Small intestine (tissue), 7 donors: ENCODE data around the gene WRNIP1. TPM values are rescaled to one million over a fixed set of nuclear protein-coding genes. Genes with fewer than 3 reads are reported as not detected.

Experiments used
- DNase-seq, 2 donors: peaks; one replicate each; pipeline versions ENCODE4 v3.0.0 to v3.0.0-alpha.2; 2013
- FAIRE-seq: peaks from 2 replicates; lab custom pipeline; 2012; peaks lifted over from hg19 to GRCh38; lab: Jason Lieb, UNC
- H3K27ac ChIP-seq, 3 donors: one replicate each; pipeline ENCODE4 v1.5.1; 2013; ENCODE audit warnings: low read length in 2 of 3, mild to moderate bottlenecking in 2 of 3, control low read depth in 1 of 3, inconsistent platforms in 1 of 3, low read depth in 1 of 3, moderate library complexity in 1 of 3
- H3K27me3 ChIP-seq, 3 donors: one replicate each; pipeline ENCODE4 v1.6.1; 2013; ENCODE audit warnings: low read length in 3 of 3, inconsistent platforms in 1 of 3; ENCODE audit not compliant: control insufficient read depth in 3 of 3, insufficient read depth in 3 of 3
- H3K36me3 ChIP-seq, 3 donors: one replicate each; pipeline ENCODE4 v1.6.1; 2013; ENCODE audit warnings: low read length in 3 of 3, inconsistent platforms in 1 of 3, low read depth in 1 of 3, mild to moderate bottlenecking in 1 of 3, moderate library complexity in 1 of 3; ENCODE audit not compliant: control insufficient read depth in 3 of 3, insufficient read depth in 2 of 3
- H3K4me1 ChIP-seq, 3 donors: one replicate each; pipeline ENCODE4 v1.6.1; 2013; ENCODE audit warnings: low read length in 2 of 3, inconsistent platforms in 1 of 3, low read depth in 1 of 3, mild to moderate bottlenecking in 1 of 3, moderate library complexity in 1 of 3; ENCODE audit not compliant: control insufficient read depth in 3 of 3, insufficient read depth in 2 of 3
- H3K4me3 ChIP-seq, 3 donors: one replicate each; pipeline ENCODE4 v1.5.1; 2013; ENCODE audit warnings: low read length in 3 of 3, control low read depth in 1 of 3, inconsistent platforms in 1 of 3, low read depth in 1 of 3, mild to moderate bottlenecking in 1 of 3, moderate library complexity in 1 of 3
- H3K9me3 ChIP-seq, 2 donors: one replicate each; pipeline ENCODE4 v1.6.1; 2013; ENCODE audit warnings: low read depth in 1 of 2, low read length in 1 of 2; ENCODE audit not compliant: control insufficient read depth in 2 of 2, insufficient read depth in 1 of 2
- WGBS, 3 donors: extraction: QIAGEN DNeasy Blood & Tissue Kit; methylation state at CpG; one replicate each; pipeline ENCODE4 v1.1.7; 2013; 5-methylcytosine and 5-hydroxymethylcytosine counted together
- polyA plus RNA-seq, 4 donors: library from polyadenylated mRNA; stranded (reverse) in 3 of 4; unstranded in 1 of 4; fragments of 200-250 nt in 3 of 4; fragments of 120-200 nt in 1 of 4; gene quantifications; one replicate each; pipeline versions ENCODE4 v1.2.1 to v1.2.3, GENCODE V29; 2013
- donor health status: healthy with polysubstance abuse.
- donor health status: control.
- donor health status: control.
- donor health status: Bipolar disorder and iron deficiency.
- donor health status: healthy.

WRNIP1 gene
- polyA plus RNA-seq, 4 donors: 35.1 to 52.2 (median 43.6) TPM

GRCh38 chr6:2780102-2780737, 15.0 kb downstream of the WRNIP1 start:
- DNase-seq (no peak), FAIRE-seq (no peak)
- H3K9me3 ChIP-seq: no peaks in the 10 kb centered on the region
- no peak overlapping the region for H3K27ac ChIP-seq
- peaks cover 5 to 46% (median 6%) of the 10 kb centered on the region in 3 donors for H3K36me3 ChIP-seq
- H3K4me3 ChIP-seq: no peak overlapping the region
- 92 to 98% (median 94%) methylated on average over 9 of the region's 9 CpGs for WGBS, 3 donors
- peaks cover 0 to 5% (median 3%) of the 10 kb centered on the region in 3 donors for H3K4me1 ChIP-seq
- H3K27me3 ChIP-seq: no peaks in the 10 kb centered on the region

- no peak overlapping the region for H3K4me3 ChIP-seq
- no peak overlapping the region for H3K27ac ChIP-seq
- FAIRE-seq: no peak
- DNase-seq: no peak
- peaks cover 6 to 52% (median 9%) of the 10 kb centered on the region in 3 donors for H3K36me3 ChIP-seq
- no peaks in the 10 kb centered on the region for H3K9me3 ChIP-seq
- H3K27me3 ChIP-seq: no peaks in the 10 kb centered on the region
- peaks cover 0 to 5% (median 3%) of the 10 kb centered on the region in 3 donors for H3K4me1 ChIP-seq
- WGBS, 3 donors: 91 to 94% (median 94%) methylated on average over 7 of the region's 7 CpGs
Measured at GRCh38 chr6:2781685-2782355, 16.6 kb downstream of the WRNIP1 start.

DNA sequence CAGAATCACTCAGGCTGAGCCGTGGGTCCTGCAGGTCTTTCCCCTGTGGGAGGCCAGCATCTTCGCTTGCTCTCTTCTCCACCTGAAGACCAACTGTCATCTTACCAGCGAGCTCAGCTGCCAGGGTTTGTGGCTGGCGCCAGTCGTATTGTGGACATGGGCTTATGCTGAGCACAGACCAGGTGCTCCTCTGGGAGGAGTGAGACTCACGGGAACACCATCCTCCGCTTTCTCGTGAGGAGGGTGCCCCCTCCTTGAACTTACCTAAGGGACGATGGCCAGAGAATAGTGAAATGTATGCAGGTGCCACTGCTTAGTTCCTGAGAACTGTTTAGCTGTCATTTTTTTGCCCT, 17.1 kb downstream of the WRNIP1 start:
- H3K4me3 ChIP-seq: no peak overlapping the region
- no peak overlapping the region for H3K27ac ChIP-seq
- no peak for DNase-seq
- peaks cover 6 to 55% (median 9%) of the 10 kb centered on the region in 3 donors for H3K36me3 ChIP-seq
- no peak for FAIRE-seq
- H3K4me1 ChIP-seq: peaks cover 0 to 5% (median 3%) of the 10 kb centered on the region in 3 donors
- H3K27me3 ChIP-seq: no peaks in the 10 kb centered on the region
- 89 to 92% (median 90%) methylated on average over 9 of the region's 9 CpGs for WGBS, 3 donors
- no peaks in the 10 kb centered on the region for H3K9me3 ChIP-seq

- H3K27ac ChIP-seq: peak overlapping the region in 1 of 3 donors; percentile 40
- FAIRE-seq (no peak), DNase-seq (no peak)
- no peaks in the 10 kb centered on the region for H3K9me3 ChIP-seq
- no peaks in the 10 kb centered on the region for H3K27me3 ChIP-seq
- WGBS, 3 donors: 81 to 88% (median 83%) methylated on average over 9 to 10 of the region's 10 CpGs
- peaks cover 0 to 5% (median 3%) of the 10 kb centered on the region in 3 donors for H3K4me1 ChIP-seq
- peaks cover 6 to 60% (median 11%) of the 10 kb centered on the region in 3 donors for H3K36me3 ChIP-seq
- H3K4me3 ChIP-seq: no peak overlapping the region
Measured at GRCh38 chr6:2782825-2783187, 17.6 kb downstream of the WRNIP1 start.

DNA sequence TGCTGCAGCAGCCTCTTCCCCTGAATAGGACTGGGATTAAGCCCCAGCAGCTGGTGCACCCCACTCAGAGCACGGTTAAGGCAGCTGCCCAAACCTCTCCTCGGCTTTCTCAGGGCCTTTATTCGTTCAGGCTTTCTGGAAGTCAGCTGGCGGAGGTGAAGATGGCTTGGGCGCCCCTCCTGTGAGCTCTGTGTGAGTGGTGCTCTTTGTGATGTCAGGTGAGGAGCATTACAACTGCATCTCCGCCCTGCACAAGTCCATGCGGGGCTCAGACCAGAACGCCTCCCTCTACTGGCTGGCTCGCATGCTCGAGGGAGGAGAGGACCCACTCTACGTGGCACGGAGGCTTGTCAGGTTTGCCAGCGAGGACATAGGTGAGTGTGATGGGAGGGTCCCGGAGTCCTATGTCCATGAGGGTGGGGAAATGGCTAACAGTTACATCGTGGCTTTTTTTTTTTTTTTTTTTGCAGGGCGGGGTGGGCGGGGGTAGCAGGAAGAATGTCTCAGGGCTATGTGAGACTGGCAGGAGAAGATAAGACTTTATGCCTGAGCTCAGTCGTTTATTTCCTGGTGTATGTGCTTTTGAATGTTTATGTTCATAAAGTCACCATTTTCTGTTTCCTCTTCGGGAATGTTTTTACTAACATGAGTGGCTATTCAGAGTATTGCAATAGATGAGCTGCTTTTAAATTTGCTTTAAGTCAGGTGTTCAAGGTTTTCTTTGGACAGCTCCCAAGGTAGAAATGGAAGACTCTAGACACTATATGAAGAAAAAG, 18.2 kb downstream of the WRNIP1 start:
- H3K27ac ChIP-seq: peak overlapping the region in 2 of 3 donors; percentile 11 to 40
- H3K36me3 ChIP-seq: peaks cover 6 to 61% (median 12%) of the 10 kb centered on the region in 3 donors
- peaks cover 0 to 5% (median 3%) of the 10 kb centered on the region in 3 donors for H3K4me1 ChIP-seq
- no peak overlapping the region for H3K4me3 ChIP-seq
- no peak for FAIRE-seq
- DNase-seq: peak; percentile 34 to 65
- 35 to 46% (median 45%) methylated on average over 18 to 19 of the region's 19 CpGs for WGBS, 3 donors
- no peaks in the 10 kb centered on the region for H3K27me3 ChIP-seq
- no peaks in the 10 kb centered on the region for H3K9me3 ChIP-seq

DNA sequence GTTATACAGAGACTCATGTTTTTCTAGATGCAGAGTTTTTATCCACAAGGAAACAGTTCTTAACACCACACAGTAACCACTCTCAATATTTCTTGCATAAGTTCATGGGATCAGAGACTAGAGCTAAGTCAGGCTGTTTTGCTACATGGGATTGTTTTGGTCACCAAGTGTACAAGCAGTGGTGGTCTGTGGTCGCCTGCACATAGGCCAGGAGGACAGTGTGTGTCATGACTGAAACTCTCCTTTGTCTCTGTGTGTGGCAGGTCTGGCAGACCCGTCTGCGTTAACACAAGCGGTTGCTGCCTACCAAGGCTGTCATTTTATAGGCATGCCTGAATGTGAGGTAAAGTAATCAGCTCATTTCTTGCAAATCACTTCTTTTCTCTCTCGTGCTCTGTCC, 18.9 kb downstream of the WRNIP1 start:
- H3K9me3 ChIP-seq: no peaks in the 10 kb centered on the region
- no peaks in the 10 kb centered on the region for H3K27me3 ChIP-seq
- peak overlapping the region in 1 of 3 donors; percentile 40 for H3K27ac ChIP-seq
- WGBS, 3 donors: 76 to 84% (median 83%) methylated on average over 5 of the region's 5 CpGs
- H3K4me3 ChIP-seq: no peak overlapping the region
- H3K4me1 ChIP-seq: peaks cover 0 to 5% (median 3%) of the 10 kb centered on the region in 3 donors
- FAIRE-seq (no peak), DNase-seq (no peak)
- H3K36me3 ChIP-seq: peaks cover 6 to 61% (median 12%) of the 10 kb centered on the region in 3 donors

- WGBS, 3 donors: 92 to 95% (median 95%) methylated on average over 7 of the region's 7 CpGs
- FAIRE-seq: no peak
Measured at GRCh38 chr6:2784930-2785329, 19.7 kb downstream of the WRNIP1 start.

GRCh38 chr6:2786269-2786668, 21.1 kb downstream of the WRNIP1 start:
- FAIRE-seq (no peak), DNase-seq (no peak)
- no peaks in the 10 kb centered on the region for H3K9me3 ChIP-seq
- no peak overlapping the region for H3K27ac ChIP-seq
- no peak overlapping the region for H3K4me3 ChIP-seq
- peaks cover 0 to 51% (median 9%) of the 10 kb centered on the region in 3 donors for H3K36me3 ChIP-seq
- H3K27me3 ChIP-seq: no peaks in the 10 kb centered on the region
- peaks cover 0 to 5% (median 3%) of the 10 kb centered on the region in 3 donors for H3K4me1 ChIP-seq
- whole genome bisulfite sequencing, 3 donors: 70 to 90% (median 74%) methylated on average over 4 of the region's 4 CpGs

More at GRCh38 chr6:2784930-2785329, 19.7 kb downstream of the WRNIP1 start:
- H3K27me3 ChIP-seq: no peaks in the 10 kb centered on the region
- H3K27ac ChIP-seq: no peak overlapping the region
- H3K9me3 ChIP-seq: no peaks in the 10 kb centered on the region
- no peak for DNase-seq
- H3K36me3 ChIP-seq: peaks cover 3 to 58% (median 9%) of the 10 kb centered on the region in 3 donors
- peaks cover 0 to 5% (median 3%) of the 10 kb centered on the region in 3 donors for H3K4me1 ChIP-seq
- no peak overlapping the region for H3K4me3 ChIP-seq
